Panc1 (cell line): ENCODE results near the gene NPEPL1. TPM values are rescaled to one million over a fixed set of nuclear protein-coding genes. Genes with fewer than 3 reads are reported as not detected.

Experiments
- ATAC-seq: fragments of 200-7000 bp; cut with Tn5 transposase; 2 replicates; pipeline ENCODE4 v1.9.1; 2020; ENCODE audit warnings: mild to moderate bottlenecking, moderate library complexity
- BruUV-seq: library from RNA; stranded (reverse); fragments of 400-500 nt; replicated peaks from 2 replicates; lab custom pipeline; 2021; lab: Mats Ljungman, UMichigan
- CTCF ChIA-PET: fragments of 300-600 bp; sonication (Branson Sonifier 250); formaldehyde crosslinking; loops from one replicate; lab custom pipeline; 2022; ENCODE audit warnings: antibody characterized with exemption; lab: Charles Lee
- POLR2A ChIA-PET: fragments of 300-600 bp; sonication (Branson Sonifier 250); formaldehyde crosslinking; loops from one replicate; lab custom pipeline; 2022; ENCODE audit warnings: antibody characterized with exemption; lab: Charles Lee
- DNase-seq: peaks from one replicate; pipeline ENCODE4 v3.0.0-alpha.2; 2010; ENCODE audit warnings: low read depth, low spot score
- H3K27ac ChIP-seq: 2 replicates; pipeline ENCODE4 v1.5.1; 2011; ENCODE audit warnings: mild to moderate bottlenecking, low read length, inconsistent platforms
- H3K27me3 ChIP-seq: fragments of 200-500 bp; sonication (Bioruptor generic); 2 replicates; pipeline ENCODE4 v1.6.0; 2014; ENCODE audit warnings: low read length, inconsistent platforms; ENCODE audit not compliant: control insufficient read depth, insufficient read depth
- H3K36me3 ChIP-seq: fragments of 200-500 bp; sonication (Bioruptor generic); 2 replicates; pipeline ENCODE4 v1.5.1; 2014; ENCODE audit warnings: inconsistent platforms, mild to moderate bottlenecking, low read length, moderate library complexity; ENCODE audit not compliant: control insufficient read depth, insufficient read depth
- H3K4me1 ChIP-seq: 2 replicates; pipeline ENCODE4 v1.5.1; 2011; ENCODE audit warnings: inconsistent platforms, mild to moderate bottlenecking, low read length, moderate library complexity; ENCODE audit not compliant: control insufficient read depth, insufficient read depth
- H3K4me3 ChIP-seq, 2 experiments: 2 replicates each; pipeline ENCODE4 v1.5.1; 2011 to 2012; ENCODE audit warnings: low read depth in 2 of 2, low read length in 2 of 2, mild to moderate bottlenecking in 2 of 2, inconsistent platforms in 1 of 2, moderate library complexity in 1 of 2
- H3K9me3 ChIP-seq: fragments of 200-500 bp; sonication (Bioruptor generic); 2 replicates; pipeline ENCODE4 v1.5.1; 2014; ENCODE audit warnings: low read depth, mild to moderate bottlenecking, inconsistent platforms, low read length, moderate library complexity; ENCODE audit not compliant: control insufficient read depth, insufficient read depth
- CTCF ChIP-seq: fragments of 450-650 bp; IDR thresholded peaks from 2 replicates; pipeline ENCODE4 v1.5.1; 2017; ENCODE audit warnings: mild to moderate bottlenecking
- POLR2AphosphoS5 ChIP-seq: IDR thresholded peaks from 2 replicates; pipeline ENCODE4 v1.6.1; 2012; ENCODE audit warnings: mild to moderate bottlenecking, low read depth, low read length, moderate library complexity
- REST ChIP-seq, 2 experiments: IDR thresholded peaks; 2 replicates each; pipeline ENCODE4 v1.6.1; 2011 to 2012; ENCODE audit warnings: low read depth in 2 of 2, control low read depth in 1 of 2, low read length in 1 of 2, mild to moderate bottlenecking in 1 of 2, moderate library complexity in 1 of 2; ENCODE audit not compliant: insufficient read depth in 1 of 2
- SIN3A ChIP-seq: IDR thresholded peaks from 2 replicates; pipeline ENCODE4 v1.6.1; 2012; ENCODE audit warnings: low read depth, mild to moderate bottlenecking, low read length, moderate library complexity, borderline replicate concordance; ENCODE audit not compliant: insufficient read depth
- TCF7L2 ChIP-seq: IDR thresholded peaks from 2 replicates; pipeline ENCODE4 v1.6.1; 2011; ENCODE audit warnings: mild to moderate bottlenecking, low read depth, low read length, inconsistent platforms
- in situ Hi-C: cut with HindIII; loops from 2 replicates; pipeline ENCODE4 v1.10.0; 2016; ENCODE audit warnings: low sequenced_read_pairs, low pct_unique_long_range_greater_than_20kb
- intact Hi-C: fragments of 100-400 bp; cut with micrococcal nuclease; formaldehyde crosslinking; loops from one replicate; pipeline ENCODE4 v1.10.0; 2022; ENCODE audit not compliant: unreplicated experiment
- total RNA-seq: library from RNA; stranded (reverse); gene quantifications from one replicate; pipeline ENCODE4 v1.2.1, GENCODE V29; 2021; ENCODE audit not compliant: unreplicated experiment

NPEPL1 gene
- total RNA-seq, 1 experiment from 2014 or later, result 27.4 TPM

- ChIA-PET POLR2A (no interaction called here), CTCF (no interaction called here)
- Histone ChIP-seq H3K4me3 (no peak overlapping the region), H3K36me3 (no peaks in the 10 kb centered on the region), H3K27me3 (no peaks in the 10 kb centered on the region), H3K9me3 (no peaks in the 10 kb centered on the region), H3K27ac (no peak overlapping the region), H3K4me1 (peaks cover 5% of the 10 kb centered on the region; the same call in 1 of the 2 replicates)
- intact Hi-C loops (no loop called here), in situ Hi-C loops (no loop called here)
- no TSS peak for BruUV-seq
- DNase-seq (no peak), ATAC-seq (no peak)
- no peak for TF ChIP-seq SIN3A
- TF ChIP-seq POLR2AphosphoS5, result no peak
- TF ChIP-seq REST (IDR thresholded peaks at IDR 0.05; ENCODE audit: insufficient read depth in 1 of 2, low read depth in 2 of 2, low read length in 1 of 2), result no peak
These were observed 3.9 kb downstream of the NPEPL1 start for GRCh38 chr20:58696411-58696961.

- Histone ChIP-seq H3K27me3 (no peaks in the 10 kb centered on the region), H3K4me3 (no peak overlapping the region), H3K4me1 (peaks cover 5% of the 10 kb centered on the region; the same call in 1 of the 2 replicates), H3K36me3 (no peaks in the 10 kb centered on the region), H3K9me3 (no peaks in the 10 kb centered on the region), H3K27ac (no peak overlapping the region)
- in situ Hi-C loops (no loop called here), intact Hi-C loops (no loop called here)
- TF ChIP-seq REST (IDR thresholded peaks at IDR 0.05; ENCODE audit: insufficient read depth in 1 of 2, low read depth in 2 of 2, low read length in 1 of 2) (no peak), TCF7L2 (no peak), SIN3A (no peak), POLR2AphosphoS5 (no peak), CTCF (no peak)
- CTCF ChIA-PET, result no interaction called here
- no peak for ATAC-seq
- POLR2A ChIA-PET, result no interaction called here
- BruUV-seq, result no TSS peak
- DNase-seq, result no peak
These were observed 4.7 kb downstream of the NPEPL1 start for GRCh38 chr20:58697201-58697866.
